Astrocyte of the spinal cord (primary cell): ENCODE data around the gene FKBP8.

ENCODE experiments used
- DNase-seq: peaks from one replicate; pipeline ENCODE4 v3.0.0; 2011; ENCODE audit warnings: low read depth, low spot score
- H3K4me3 ChIP-seq: 2 replicates; pipeline ENCODE4 v1.5.1; 2011; ENCODE audit warnings: low read depth, mild to moderate bottlenecking, low read length, moderate library complexity
- in situ Hi-C: cut with HindIII; loops from 2 replicates; pipeline ENCODE4 v1.10.0; 2017; ENCODE audit warnings: low sequenced_read_pairs
- TF ChIP-seq, protein P1 (sequence below): IDR thresholded peaks from 2 replicates; pipeline ENCODE4 v1.5.1; 2012; ENCODE audit warnings: low read depth, mild to moderate bottlenecking, low read length, inconsistent platforms

FKBP8 gene

DNA sequence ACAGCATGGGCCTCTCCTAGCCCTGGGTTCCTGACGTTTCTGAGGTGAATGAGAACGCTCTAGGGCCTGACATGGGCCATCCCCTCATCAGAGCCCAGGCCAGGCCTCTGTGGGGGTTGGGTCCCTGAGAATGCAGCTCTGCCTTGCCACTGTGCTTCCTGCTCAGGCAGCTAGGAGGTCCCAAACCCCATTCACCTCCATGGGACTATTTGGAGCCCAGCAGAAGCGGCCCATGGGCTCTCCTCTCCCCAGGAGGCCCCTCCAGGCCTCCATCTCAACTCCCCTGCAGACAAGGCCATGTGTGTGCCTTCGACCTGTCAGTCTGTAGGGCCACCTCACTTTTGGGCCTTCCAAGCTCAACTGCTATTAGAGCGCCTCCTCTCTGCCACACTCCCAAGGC is 58.4 kb downstream of the FKBP8 start:
- H3K4me3 ChIP-seq = no peak overlapping the region
- in situ Hi-C loops = no loop called here
- DNase-seq = no peak
- TF ChIP-seq, protein P1, sequence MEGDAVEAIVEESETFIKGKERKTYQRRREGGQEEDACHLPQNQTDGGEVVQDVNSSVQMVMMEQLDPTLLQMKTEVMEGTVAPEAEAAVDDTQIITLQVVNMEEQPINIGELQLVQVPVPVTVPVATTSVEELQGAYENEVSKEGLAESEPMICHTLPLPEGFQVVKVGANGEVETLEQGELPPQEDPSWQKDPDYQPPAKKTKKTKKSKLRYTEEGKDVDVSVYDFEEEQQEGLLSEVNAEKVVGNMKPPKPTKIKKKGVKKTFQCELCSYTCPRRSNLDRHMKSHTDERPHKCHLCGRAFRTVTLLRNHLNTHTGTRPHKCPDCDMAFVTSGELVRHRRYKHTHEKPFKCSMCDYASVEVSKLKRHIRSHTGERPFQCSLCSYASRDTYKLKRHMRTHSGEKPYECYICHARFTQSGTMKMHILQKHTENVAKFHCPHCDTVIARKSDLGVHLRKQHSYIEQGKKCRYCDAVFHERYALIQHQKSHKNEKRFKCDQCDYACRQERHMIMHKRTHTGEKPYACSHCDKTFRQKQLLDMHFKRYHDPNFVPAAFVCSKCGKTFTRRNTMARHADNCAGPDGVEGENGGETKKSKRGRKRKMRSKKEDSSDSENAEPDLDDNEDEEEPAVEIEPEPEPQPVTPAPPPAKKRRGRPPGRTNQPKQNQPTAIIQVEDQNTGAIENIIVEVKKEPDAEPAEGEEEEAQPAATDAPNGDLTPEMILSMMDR = no peak

DNA sequence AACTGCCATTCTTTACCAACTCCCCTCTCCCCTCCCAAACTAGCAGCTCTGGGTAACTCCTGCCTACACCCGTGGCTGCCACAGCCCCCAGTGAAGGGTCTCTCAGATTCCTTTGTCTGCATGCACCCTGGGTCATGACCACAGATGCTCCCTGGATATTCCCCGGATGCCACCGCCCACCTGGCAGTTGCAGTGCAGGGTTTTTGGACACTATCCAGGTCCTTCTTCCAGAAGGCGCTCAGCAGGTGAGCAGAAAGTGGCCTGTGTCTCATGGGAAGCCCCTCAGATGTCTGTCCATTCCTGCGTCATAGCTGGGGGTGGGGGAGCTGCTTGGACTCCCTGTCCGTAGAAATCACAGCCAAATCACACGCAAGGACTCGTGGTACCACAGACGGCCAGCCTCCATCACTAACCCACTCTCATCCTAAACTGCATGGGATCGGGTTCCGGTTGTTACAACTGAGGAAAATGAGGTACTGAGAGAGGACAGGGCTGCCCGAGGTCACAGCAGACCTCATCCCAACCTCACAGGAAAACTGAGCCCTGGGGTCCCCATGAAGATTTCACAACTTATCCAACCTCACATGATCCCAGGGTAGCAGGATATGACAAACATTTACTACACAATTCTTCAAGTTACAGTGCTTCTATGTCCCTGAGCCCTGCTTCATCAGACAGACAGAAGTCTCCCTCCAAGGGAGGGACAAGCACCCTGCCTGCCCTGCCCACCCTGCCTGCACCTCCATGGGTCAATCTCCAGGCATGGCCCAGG is 60.1 kb downstream of the FKBP8 start:
- H3K4me3 ChIP-seq = no peak overlapping the region
- TF ChIP-seq, protein P1 = no peak
- DNase-seq = no peak
- in situ Hi-C loops = no loop called here
